ENCODE results near the gene NEUROD6.

DNA sequence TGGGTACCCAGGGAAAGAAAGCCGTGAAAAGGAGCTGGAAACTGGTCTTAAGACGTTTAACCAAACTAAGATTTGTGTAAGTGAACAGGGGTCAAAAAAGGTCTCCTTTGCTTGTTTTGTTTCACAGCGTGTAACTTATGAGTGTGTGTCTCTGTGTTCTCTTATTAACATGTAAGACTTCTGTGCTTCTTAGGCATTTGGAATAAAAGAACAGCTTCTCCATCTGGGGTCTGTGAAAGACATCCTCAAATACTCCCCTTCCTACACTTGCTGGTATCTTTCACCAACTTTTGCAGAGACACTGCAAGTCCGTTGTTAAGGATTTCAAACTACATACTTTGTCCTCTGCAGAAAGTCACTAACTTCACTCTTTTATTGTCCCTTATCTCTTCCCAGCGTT lies 615 bp upstream of the NEUROD6 start:
- TF ChIP-seq, protein P1, sequence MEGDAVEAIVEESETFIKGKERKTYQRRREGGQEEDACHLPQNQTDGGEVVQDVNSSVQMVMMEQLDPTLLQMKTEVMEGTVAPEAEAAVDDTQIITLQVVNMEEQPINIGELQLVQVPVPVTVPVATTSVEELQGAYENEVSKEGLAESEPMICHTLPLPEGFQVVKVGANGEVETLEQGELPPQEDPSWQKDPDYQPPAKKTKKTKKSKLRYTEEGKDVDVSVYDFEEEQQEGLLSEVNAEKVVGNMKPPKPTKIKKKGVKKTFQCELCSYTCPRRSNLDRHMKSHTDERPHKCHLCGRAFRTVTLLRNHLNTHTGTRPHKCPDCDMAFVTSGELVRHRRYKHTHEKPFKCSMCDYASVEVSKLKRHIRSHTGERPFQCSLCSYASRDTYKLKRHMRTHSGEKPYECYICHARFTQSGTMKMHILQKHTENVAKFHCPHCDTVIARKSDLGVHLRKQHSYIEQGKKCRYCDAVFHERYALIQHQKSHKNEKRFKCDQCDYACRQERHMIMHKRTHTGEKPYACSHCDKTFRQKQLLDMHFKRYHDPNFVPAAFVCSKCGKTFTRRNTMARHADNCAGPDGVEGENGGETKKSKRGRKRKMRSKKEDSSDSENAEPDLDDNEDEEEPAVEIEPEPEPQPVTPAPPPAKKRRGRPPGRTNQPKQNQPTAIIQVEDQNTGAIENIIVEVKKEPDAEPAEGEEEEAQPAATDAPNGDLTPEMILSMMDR (IDR thresholded peaks at IDR 0.05) = no peak
- TF ChIP-seq POLR2AphosphoS5 (IDR thresholded peaks at IDR 0.05; ENCODE audit: low read depth, low read length) = no peak

Measured in Panc1 (cell line).